HG03039 (cell line): ENCODE measurements around the gene DHX15.

ENCODE experiments used
- ATAC-seq: cut with Tn5 transposase; IDR thresholded peaks from one replicate; pipeline ENCODE4 v1.9.1; 2021; ENCODE audit warnings: mild to moderate bottlenecking, moderate library complexity; ENCODE audit not compliant: unreplicated experiment

Gene DHX15

GRCh38 chr4:24584211-24584850 is at the start of gene DHX15:
TSS of gene DHX15 (minus strand) at chr4:24584554. CDS start at chr4:24584393, 161 bp downstream.
- ATAC-seq: peak; percentile 88

- ATAC-seq: no peak
These were observed 47.7 kb upstream of the DHX15 start for GRCh38 chr4:24632011-24632410.

- no peak for ATAC-seq
These were observed 46.6 kb upstream of the DHX15 start for GRCh38 chr4:24630937-24631336.

GRCh38 chr4:24625091-24625490 is 40.7 kb upstream of the DHX15 start:
- ATAC-seq: no peak

- ATAC-seq: no peak
These were observed 40.0 kb upstream of the DHX15 start for GRCh38 chr4:24624381-24624780.

GRCh38 chr4:24622146-24622834 is 37.9 kb upstream of the DHX15 start:
- ATAC-seq: no peak

- ATAC-seq: no peak
These were observed 31.6 kb upstream of the DHX15 start for GRCh38 chr4:24615977-24616376.

- no peak for ATAC-seq
These were observed 30.5 kb upstream of the DHX15 start for GRCh38 chr4:24614881-24615280.

GRCh38 chr4:24613502-24613901 is 29.1 kb upstream of the DHX15 start:
- ATAC-seq: no peak

GRCh38 chr4:24611575-24611974 is 27.2 kb upstream of the DHX15 start:
- ATAC-seq: no peak

- ATAC-seq: no peak
These were observed 23.0 kb upstream of the DHX15 start for GRCh38 chr4:24607334-24607733.

GRCh38 chr4:24605216-24605615 is 20.9 kb upstream of the DHX15 start:
- ATAC-seq: no peak

- no peak for ATAC-seq
These were observed 20.3 kb upstream of the DHX15 start for GRCh38 chr4:24604558-24605214.

GRCh38 chr4:24603343-24603742 is 19.0 kb upstream of the DHX15 start:
- no peak for ATAC-seq

GRCh38 chr4:24601121-24601520 is 16.8 kb upstream of the DHX15 start:
- ATAC-seq: no peak

- no peak for ATAC-seq
These were observed 14.9 kb upstream of the DHX15 start for GRCh38 chr4:24599275-24599674.

GRCh38 chr4:24598025-24598424 is 13.7 kb upstream of the DHX15 start:
- ATAC-seq: no peak

GRCh38 chr4:24595659-24596058 is 11.3 kb upstream of the DHX15 start:
- ATAC-seq: no peak

- no peak for ATAC-seq
These were observed 10.5 kb upstream of the DHX15 start for GRCh38 chr4:24594887-24595286.

- no peak for ATAC-seq
These were observed 5.1 kb upstream of the DHX15 start for GRCh38 chr4:24589448-24589847.

- ATAC-seq: no peak
These were observed 4.0 kb upstream of the DHX15 start for GRCh38 chr4:24588216-24588954.
